Gastroesophageal sphincter (tissue), 4 donors: ENCODE results near the gene ZNF750. TPM values are rescaled to one million over a fixed set of nuclear protein-coding genes. Genes with fewer than 3 reads are reported as not detected.
A peak's percentile ranks its signal among the peaks of the same experiment; 100 is the strongest.

Experiments
- ATAC-seq: fragments of 150-250 bp; one replicate; pipeline ENCODE4 v1.9.1; 2016; ENCODE audit warnings: mild to moderate bottlenecking, moderate library complexity
- H3K27ac ChIP-seq, 4 donors: fragments of 200-600 bp; sonication (generic) in 3 of 4; 1 replicate in 3 of 4; 2 replicates in 1 of 4; pipeline ENCODE4 v1.5.1; 2016 to 2019
- H3K27me3 ChIP-seq: fragments of 200-600 bp; sonication (generic); one replicate; pipeline ENCODE4 v1.5.1; 2019
- H3K36me3 ChIP-seq, 2 donors: fragments of 200-600 bp; sonication (generic); one replicate each; pipeline ENCODE4 v1.5.1; 2019; ENCODE audit warnings: control low read depth in 1 of 2
- H3K4me1 ChIP-seq, 3 donors: fragments of 200-600 bp; sonication (generic); 1 replicate in 2 of 3; 2 replicates in 1 of 3; pipeline ENCODE4 v1.5.1; 2016 to 2019; ENCODE audit warnings: control low read depth in 2 of 3
- H3K4me3 ChIP-seq, 2 donors: fragments of 200-600 bp; sonication (generic); one replicate each; pipeline ENCODE4 v1.5.1; 2019; ENCODE audit warnings: mild to moderate bottlenecking in 1 of 2, moderate library complexity in 1 of 2
- H3K9me3 ChIP-seq, 3 donors: fragments of 200-600 bp; sonication (generic); one replicate each; pipeline ENCODE4 v1.5.1; 2017 to 2019; ENCODE audit warnings: control low read depth in 2 of 3
- CTCF ChIP-seq, 4 experiments: fragments of 200-600 bp in 2 of 4; fragments of 450-650 bp in 2 of 4; sonication (generic) in 1 of 4; IDR thresholded peaks; one replicate each; pipeline ENCODE4 v1.5.1; 2017 to 2019; ENCODE audit warnings: antibody characterized with exemption in 4 of 4, mild to moderate bottlenecking in 2 of 4, moderate library complexity in 2 of 4
- EP300 ChIP-seq: sonication (generic); formaldehyde crosslinking; IDR thresholded peaks from one replicate; pipeline ENCODE4 v1.6.1; 2017; ENCODE audit warnings: antibody characterized with exemption, mild to moderate bottlenecking
- POLR2A ChIP-seq, 2 donors: fragments of 450-650 bp; IDR thresholded peaks; one replicate each; pipeline ENCODE4 v1.6.1; 2017; ENCODE audit warnings: antibody characterized with exemption in 2 of 2, mild to moderate bottlenecking in 2 of 2, moderate library complexity in 1 of 2
- POLR2AphosphoS5 ChIP-seq: sonication (generic); formaldehyde crosslinking; IDR thresholded peaks from one replicate; pipeline ENCODE4 v1.6.1; 2017; ENCODE audit warnings: antibody characterized with exemption
- WGBS, 2 donors: methylation state at CpG; one replicate each; pipeline ENCODE4 v1.1.5; 2018; ENCODE audit warnings: low coverage in 1 of 2; 5-methylcytosine and 5-hydroxymethylcytosine counted together
- total RNA-seq, 4 donors: library from RNA; depleted of rRNA; stranded (reverse); fragments of >200 nt; gene quantifications; one replicate each; pipeline ENCODE4 v1.1.0, GENCODE V29; 2016

Gene ZNF750
- total RNA-seq, 4 donors from 2014 or later, result 0.46 to 1.6 (median 1.1) TPM; not detected in 1

- Histone ChIP-seq H3K27me3 (no peaks in the 10 kb centered on the region), H3K9me3 (no peaks in the 10 kb centered on the region), H3K27ac (peak overlapping the region; percentile 61 to 82 (median 78)), H3K36me3 (peaks cover 0 to 28% of the 10 kb centered on the region in 2 donors), H3K4me1 (peaks cover 0 to 75% (median 10%) of the 10 kb centered on the region in 3 donors), H3K4me3 (no peak overlapping the region)
- peak; percentile 62 for ATAC-seq
- TF ChIP-seq POLR2AphosphoS5, result peak; percentile 14
- no peak for TF ChIP-seq POLR2A (IDR thresholded peaks at IDR 0.05)
- WGBS, 2 donors, result 65 to 84% methylated on average over 4 to 13 of the region's 18 CpGs
These were observed 36.3 kb upstream of the ZNF750 start for GRCh38 chr17:82876149-82876548.

DNA sequence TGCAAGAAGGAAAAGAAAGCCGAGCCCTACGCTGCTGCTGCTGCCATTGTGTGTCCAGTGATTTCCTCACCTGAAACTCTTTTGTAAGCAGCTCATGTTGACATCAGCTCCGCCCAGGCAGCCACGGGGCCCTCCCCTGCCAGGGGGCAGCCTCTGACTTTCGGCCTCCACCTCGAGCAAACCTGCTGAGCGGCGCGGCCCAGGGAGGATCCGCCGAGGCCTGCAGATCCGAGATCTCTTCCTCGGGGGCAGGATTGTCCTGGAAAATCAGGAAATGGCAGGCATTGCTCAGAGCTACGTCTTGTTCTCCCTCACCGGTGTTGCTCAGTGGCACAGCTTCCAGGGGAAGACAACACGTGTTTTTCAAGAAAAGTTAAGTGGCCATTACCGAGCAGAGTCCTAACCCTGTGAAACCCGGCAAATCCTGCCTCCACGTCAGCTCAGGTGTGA is 35.6 kb upstream of the ZNF750 start:
- 76 to 96% methylated on average over 6 to 7 of the region's 19 CpGs for WGBS, 2 donors
- TF ChIP-seq EP300 (no peak), POLR2AphosphoS5 (no peak), CTCF (IDR thresholded peaks at IDR 0.05) (no peak), POLR2A (IDR thresholded peaks at IDR 0.05) (no peak)
- Histone ChIP-seq H3K27ac (peak overlapping the region in 2 of 4 donors; percentile 75 to 82), H3K27me3 (no peaks in the 10 kb centered on the region), H3K4me1 (peaks cover 0 to 68% (median 4%) of the 10 kb centered on the region in 3 donors), H3K36me3 (peaks cover 0 to 35% of the 10 kb centered on the region in 2 donors), H3K4me3 (no peak overlapping the region), H3K9me3 (no peaks in the 10 kb centered on the region)
- no peak for ATAC-seq

DNA sequence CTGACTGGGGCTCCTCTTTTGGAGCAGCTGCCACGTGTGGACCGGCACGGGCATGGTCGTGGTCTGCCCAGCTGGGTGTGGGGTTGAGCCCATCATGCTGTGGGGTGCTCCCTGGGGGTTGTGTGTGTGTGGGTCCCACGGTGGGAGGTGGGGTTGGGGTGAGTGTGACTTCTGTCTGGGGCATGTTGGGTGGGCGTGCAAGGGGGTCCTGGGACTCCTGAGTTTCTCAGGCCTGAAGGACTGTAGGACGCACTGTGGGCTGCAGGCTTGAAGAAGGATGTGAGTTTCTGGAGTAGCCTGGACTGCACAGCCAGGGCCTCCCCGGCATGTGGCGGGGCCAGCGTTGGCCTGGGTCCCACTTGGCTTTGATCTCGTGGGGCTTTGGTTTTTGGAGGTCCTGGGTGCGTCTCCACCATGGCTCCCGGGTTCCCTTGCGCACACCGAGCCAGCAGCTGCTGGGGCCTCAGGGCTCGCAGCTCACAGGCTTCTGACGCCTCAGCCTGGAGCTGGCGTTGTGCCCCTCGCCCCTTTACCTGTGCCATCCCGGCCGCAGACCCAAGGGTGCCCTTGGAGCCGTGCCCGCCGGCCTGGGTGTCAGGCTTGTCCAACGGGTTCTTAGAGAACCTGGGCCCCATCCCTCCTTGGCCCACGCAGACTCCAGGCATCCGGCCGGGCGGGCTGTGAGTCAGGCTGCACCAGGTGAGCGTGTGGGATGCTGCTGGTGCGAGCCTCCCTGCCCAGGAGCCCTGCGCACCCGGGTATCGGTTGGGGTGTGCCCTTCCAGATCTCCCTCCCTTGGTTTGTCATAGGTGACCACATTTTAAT is 34.4 kb upstream of the ZNF750 start:
- TF ChIP-seq POLR2AphosphoS5 (no peak), CTCF (IDR thresholded peaks at IDR 0.05) (no peak), POLR2A (IDR thresholded peaks at IDR 0.05) (no peak), EP300 (no peak)
- Histone ChIP-seq H3K4me1 (peaks cover 0 to 56% (median 2%) of the 10 kb centered on the region in 3 donors), H3K27ac (no peak overlapping the region), H3K4me3 (no peak overlapping the region), H3K9me3 (no peaks in the 10 kb centered on the region), H3K36me3 (peaks cover 0 to 46% of the 10 kb centered on the region in 2 donors), H3K27me3 (no peaks in the 10 kb centered on the region)
- ATAC-seq, result no peak
- WGBS, 2 donors, result 87 to 91% methylated on average over 7 to 12 of the region's 34 CpGs

DNA sequence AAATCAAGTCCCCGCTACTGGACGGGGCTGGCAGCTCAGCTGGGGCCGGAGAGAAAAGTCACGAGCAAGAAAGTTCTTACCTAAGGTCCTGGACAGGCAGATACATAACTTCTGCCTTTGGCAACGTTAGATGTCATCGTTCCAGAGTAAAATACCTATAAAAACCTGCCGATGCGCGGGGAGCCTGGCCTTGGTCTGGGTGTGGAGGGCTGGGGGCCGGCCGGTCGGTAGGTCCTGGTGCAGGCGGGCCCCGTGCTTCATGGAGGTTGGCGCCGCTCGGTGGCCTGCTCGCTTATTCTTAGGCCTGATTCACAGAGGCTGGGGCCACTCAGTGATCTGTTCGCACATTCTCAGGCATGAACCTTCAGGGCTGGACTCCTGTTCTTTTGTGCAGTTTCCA is 33.7 kb upstream of the ZNF750 start:
- H3K4me1 ChIP-seq, result peaks cover 0 to 49% (median 0%) of the 10 kb centered on the region in 3 donors
- 93% methylated on average over 6 of the region's 19 CpGs; no CpG with 5 or more reads in 1 of the 2 donors for WGBS, 2 donors
- ATAC-seq, result no peak

More for the DNA sequence above, 33.7 kb upstream of the ZNF750 start:
- Histone ChIP-seq H3K9me3 (no peaks in the 10 kb centered on the region), H3K36me3 (peaks cover 0 to 46% of the 10 kb centered on the region in 2 donors), H3K27me3 (no peaks in the 10 kb centered on the region), H3K27ac (no peak overlapping the region), H3K4me3 (no peak overlapping the region)
- TF ChIP-seq POLR2A (IDR thresholded peaks at IDR 0.05), result no peak
- TF ChIP-seq POLR2AphosphoS5, result no peak
- no peak for TF ChIP-seq EP300
- no peak for TF ChIP-seq CTCF (IDR thresholded peaks at IDR 0.05)
